GM12878 (cell line): Measurements from ENCODE around the gene TPBG. TPM values are rescaled to one million over a fixed set of nuclear protein-coding genes. Genes with fewer than 3 reads are reported as not detected.

ENCODE experiments used
- ATAC-seq: fragments of 200-7000 bp; cut with Tn5 transposase; 3 replicates; pipeline ENCODE4 v1.9.1; 2020; ENCODE audit warnings: mild to moderate bottlenecking, moderate library complexity
- BruUV-seq: library from RNA; stranded (reverse); fragments of 400-500 nt; replicated peaks from 2 replicates; lab custom pipeline; 2021; lab: Mats Ljungman, UMichigan
- CTCF ChIA-PET: fragments of 300-600 bp; sonication (Branson Sonifier 250); formaldehyde crosslinking; extraction: SDS; loops from one replicate; lab custom pipeline; 2021; ENCODE audit warnings: inconsistent platforms; lab: Yijun Ruan, JAX
- POLR2A ChIA-PET: fragments of 350-600 bp; formaldehyde crosslinking; extraction: SDS; loops from one replicate; lab custom pipeline; 2021; ENCODE audit warnings: inconsistent platforms; lab: Charles Lee
- RAD21 ChIA-PET: fragments of 300-600 bp; sonication (Branson Sonifier 250); formaldehyde crosslinking; loops from one replicate; lab custom pipeline; 2023; ENCODE audit warnings: antibody characterized with exemption; ENCODE audit not compliant: unreplicated experiment; lab: Charles Lee
- SMC1A ChIA-PET: fragments of 300-600 bp; sonication (Branson Sonifier 250); formaldehyde crosslinking; loops from one replicate; lab custom pipeline; 2023; ENCODE audit not compliant: unreplicated experiment, uncharacterized antibody; lab: Charles Lee
- DNase-seq: peaks from one replicate; pipeline ENCODE4 v3.0.0-alpha.2; 2011; ENCODE audit warnings: low read depth, low spot score
- FAIRE-seq: peaks from 3 replicates; lab custom pipeline; 2011; peaks lifted over from hg19 to GRCh38; lab: Jason Lieb, UNC
- H2AFZ ChIP-seq: 2 replicates; pipeline ENCODE4 v1.6.0; 2011; ENCODE audit warnings: low read depth, low read length, control low read depth; ENCODE audit not compliant: control insufficient read depth
- H3K27ac ChIP-seq: 2 replicates; pipeline ENCODE4 v1.5.1; 2011; ENCODE audit warnings: control low read depth; ENCODE audit not compliant: control insufficient read depth, insufficient read depth
- H3K27me3 ChIP-seq, 2 experiments: replicated peaks in 1 of 2; 2 replicates each; pipeline versions ENCODE4 v1.6.0 to v1.6.1; 2011; ENCODE audit warnings: low read length in 1 of 2; ENCODE audit not compliant: control insufficient read depth in 2 of 2, insufficient read depth in 2 of 2
- H3K36me3 ChIP-seq, 2 experiments: 2 replicates each; pipeline ENCODE4 v1.5.1; 2011; ENCODE audit warnings: low read length in 1 of 2; ENCODE audit not compliant: control insufficient read depth in 2 of 2, insufficient read depth in 2 of 2
- H3K4me1 ChIP-seq: 2 replicates; pipeline ENCODE4 v1.6.1; 2011; ENCODE audit warnings: mild to moderate bottlenecking, low read length, moderate library complexity, mixed read lengths; ENCODE audit not compliant: control insufficient read depth, insufficient read depth
- H3K4me2 ChIP-seq: 2 replicates; pipeline ENCODE4 v1.6.0; 2011; ENCODE audit warnings: control low read depth; ENCODE audit not compliant: control insufficient read depth, insufficient read depth
- H3K4me3 ChIP-seq: fragments of 200-600 bp; sonication (generic); 2 replicates; pipeline ENCODE4 v1.5.1; 2016
- H3K79me2 ChIP-seq: 2 replicates; pipeline ENCODE4 v1.6.0; 2011; ENCODE audit warnings: low read length; ENCODE audit not compliant: control insufficient read depth, insufficient read depth
- H3K9ac ChIP-seq: 2 replicates; pipeline ENCODE4 v1.8.0; 2011; ENCODE audit warnings: low read length, control low read depth, mixed read lengths; ENCODE audit not compliant: control insufficient read depth, insufficient read depth
- H3K9me3 ChIP-seq: replicated peaks from 3 replicates; pipeline ENCODE4 v1.5.1; 2011; ENCODE audit warnings: mild to moderate bottlenecking, low read length; ENCODE audit not compliant: control insufficient read depth, insufficient read depth
- H4K20me1 ChIP-seq: 2 replicates; pipeline ENCODE4 v1.6.0; 2011; ENCODE audit not compliant: control insufficient read depth, insufficient read depth
- BACH1 ChIP-seq: fragments of 450-650 bp; IDR thresholded peaks from 2 replicates; pipeline ENCODE4 v1.6.1; 2017; ENCODE audit warnings: mild to moderate bottlenecking, borderline replicate concordance
- BRCA1 ChIP-seq: IDR thresholded peaks from 2 replicates; pipeline ENCODE4 v1.6.1; 2011; ENCODE audit warnings: low read depth, low read length, improper control_type of control experiment
- DPF2 ChIP-seq: fragments of 450-650 bp; IDR thresholded peaks from 2 replicates; pipeline ENCODE4 v1.6.1; 2017; ENCODE audit warnings: mild to moderate bottlenecking
- E4F1 ChIP-seq: fragments of 450-650 bp; IDR thresholded peaks from 2 replicates; pipeline ENCODE4 v1.6.1; 2018; ENCODE audit warnings: borderline replicate concordance, mild to moderate bottlenecking; ENCODE audit not compliant: partially characterized antibody
- IRF4 ChIP-seq: IDR thresholded peaks from 2 replicates; pipeline ENCODE4 v1.6.1; 2011; ENCODE audit warnings: low read depth, low read length
- MXI1 ChIP-seq: fragments of 150-350 bp; IDR thresholded peaks from 2 replicates; pipeline ENCODE4 v1.6.1; 2011; ENCODE audit warnings: low read depth, mild to moderate bottlenecking, inconsistent platforms, low read length, improper control_type of control experiment
- PML ChIP-seq: IDR thresholded peaks from 2 replicates; pipeline ENCODE4 v1.6.1; 2012; ENCODE audit warnings: low read length, inconsistent platforms
- RAD21 ChIP-seq: IDR thresholded peaks from 2 replicates; pipeline ENCODE4 v1.6.1; 2011; ENCODE audit warnings: mild to moderate bottlenecking, low read depth, low read length, moderate library complexity; ENCODE audit not compliant: insufficient read depth
- SMC3 ChIP-seq: IDR thresholded peaks from 2 replicates; pipeline ENCODE4 v1.6.1; 2011; ENCODE audit warnings: low read length, improper control_type of control experiment, borderline replicate concordance
- ZNF24 ChIP-seq: fragments of 450-650 bp; IDR thresholded peaks from 2 replicates; pipeline ENCODE4 v1.6.1; 2017; ENCODE audit warnings: antibody characterized with exemption, mild to moderate bottlenecking
- WGBS: methylation state at CpG from one replicate; pipeline ENCODE4 v1.1.6; 2016; ENCODE audit warnings: low lambda C conversion rate; ENCODE audit not compliant: insufficient replicate concordance, insufficient coverage; ENCODE audit errors: missing lambda C conversion rate; 5-methylcytosine and 5-hydroxymethylcytosine counted together
- in situ Hi-C: fragments of 300-500 bp; cut with MboI; formaldehyde crosslinking; loops from 9 replicates; pipeline ENCODE4 v1.14.3; 2018; ENCODE audit warnings: mixed read lengths
- intact Hi-C: fragments of 100-400 bp; cut with micrococcal nuclease; formaldehyde crosslinking; loops from one replicate; pipeline ENCODE4 v1.14.2; 2022; ENCODE audit not compliant: unreplicated experiment
- polyA plus RNA-seq, 11 experiments: library from polyadenylated mRNA; depleted of rRNA in 4 of 11; unstranded in 6 of 11; stranded (reverse) in 5 of 11; fragments of >200 nt; fragmentation: Nextera tagmentation in 4 of 11; fragmentation: Illumina TruSeq in 1 of 11; extraction: Ambion mirVana in 4 of 11; extraction: Trizol in 1 of 11; gene quantifications; 1 replicate in 1 of 11; 2 replicates in 10 of 11; pipeline versions ENCODE4 v1.2.1 to v1.2.3, GENCODE V29; 2011 to 2016; ENCODE audit warnings: inconsistent platforms in 2 of 11, missing spikeins in 2 of 11, low read depth in 1 of 11
- total RNA-seq, 4 experiments: library from RNA; depleted of rRNA in 3 of 4; stranded (reverse); fragments of >200 nt in 3 of 4; fragmentation: Illumina TruSeq in 1 of 4; extraction: Trizol in 1 of 4; gene quantifications; 2 replicates each; pipeline versions ENCODE4 v1.2.1 to v1.2.3, GENCODE V29; 2013 to 2021
- TF ChIP-seq, protein P1 (sequence below), 3 experiments: IDR thresholded peaks in 2 of 3; conservative IDR thresholded peaks in 1 of 3; 2 replicates each; pipeline ENCODE4 v1.5.1; 2011; ENCODE audit warnings: low read depth in 3 of 3, low read length in 3 of 3, mild to moderate bottlenecking in 3 of 3, control low read depth in 2 of 3, moderate library complexity in 2 of 3, inconsistent platforms in 1 of 3, mixed read lengths in 1 of 3; ENCODE audit not compliant: control insufficient read depth in 2 of 3, insufficient read depth in 1 of 3; ENCODE audit errors: extremely low read depth in 1 of 3
- TF ChIP-seq, protein P2 (sequence below): IDR thresholded peaks from 2 replicates; pipeline ENCODE4 v1.6.1; 2012; ENCODE audit warnings: low read depth, low read length, improper control_type of control experiment

The TPBG gene
- total and polyA plus RNA-seq, 10 of the 15 experiments (the other 5 are each of a cell fraction or from before 2014, with no cell fraction given), result 0.06 to 0.98 (median 0.66) TPM

GRCh38 chr6:82331031-82331773, 32.4 kb upstream of the TPBG start:
- no TSS peak for BruUV-seq
- WGBS, result 20% methylated on average over 2 of the region's 2 CpGs
- Histone ChIP-seq H4K20me1 (no peaks in the 10 kb centered on the region), H3K27ac (no peak overlapping the region), H3K79me2 (no peaks in the 10 kb centered on the region), H3K4me2 (no peak overlapping the region), H3K4me3 (no peak overlapping the region), H3K4me1 (no peaks in the 10 kb centered on the region), H3K27me3 (no peaks in the 10 kb centered on the region), H3K9ac (no peak overlapping the region), H3K9me3 (no peaks in the 10 kb centered on the region), H3K36me3 (no peaks in the 10 kb centered on the region), H2AFZ (no peak overlapping the region)
- intact Hi-C loops, result loop anchor here (1.0 kb wide), 2 partner anchors 258 to 724 kb away; no protein-coding TSS in a partner anchor
- ATAC-seq, result peak; percentile 46; the same call in 2 of the 3 replicates
- FAIRE-seq, result no peak
- ChIA-PET POLR2A (interaction anchor here (0.7 kb wide), 1 partner anchor 560 kb away, joined by 3 read pairs; no protein-coding TSS in a partner anchor), RAD21 (no interaction called here), CTCF (interaction anchor here (0.9 kb wide), 1 partner anchor 10 kb away, joined by 3 read pairs; no protein-coding TSS in a partner anchor), SMC1A (no interaction called here)
- in situ Hi-C loops, result no loop called here
- no peak for DNase-seq
- TF ChIP-seq MXI1, result no peak
- TF ChIP-seq ZNF24, result no peak
- no peak for TF ChIP-seq IRF4
- TF ChIP-seq SMC3, result peak; percentile 51
- TF ChIP-seq DPF2, result no peak
- TF ChIP-seq, protein P1, sequence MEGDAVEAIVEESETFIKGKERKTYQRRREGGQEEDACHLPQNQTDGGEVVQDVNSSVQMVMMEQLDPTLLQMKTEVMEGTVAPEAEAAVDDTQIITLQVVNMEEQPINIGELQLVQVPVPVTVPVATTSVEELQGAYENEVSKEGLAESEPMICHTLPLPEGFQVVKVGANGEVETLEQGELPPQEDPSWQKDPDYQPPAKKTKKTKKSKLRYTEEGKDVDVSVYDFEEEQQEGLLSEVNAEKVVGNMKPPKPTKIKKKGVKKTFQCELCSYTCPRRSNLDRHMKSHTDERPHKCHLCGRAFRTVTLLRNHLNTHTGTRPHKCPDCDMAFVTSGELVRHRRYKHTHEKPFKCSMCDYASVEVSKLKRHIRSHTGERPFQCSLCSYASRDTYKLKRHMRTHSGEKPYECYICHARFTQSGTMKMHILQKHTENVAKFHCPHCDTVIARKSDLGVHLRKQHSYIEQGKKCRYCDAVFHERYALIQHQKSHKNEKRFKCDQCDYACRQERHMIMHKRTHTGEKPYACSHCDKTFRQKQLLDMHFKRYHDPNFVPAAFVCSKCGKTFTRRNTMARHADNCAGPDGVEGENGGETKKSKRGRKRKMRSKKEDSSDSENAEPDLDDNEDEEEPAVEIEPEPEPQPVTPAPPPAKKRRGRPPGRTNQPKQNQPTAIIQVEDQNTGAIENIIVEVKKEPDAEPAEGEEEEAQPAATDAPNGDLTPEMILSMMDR (IDR thresholded peaks at IDR 0.05 in 2 of 3, conservative IDR thresholded peaks at IDR 0.05 in 1 of 3; ENCODE audit: control insufficient read depth in 2 of 3, extremely low read depth in 1 of 3, insufficient read depth in 1 of 3, low read depth in 3 of 3, low read length in 3 of 3), result peak in 2 of 3 experiments; percentile 30 to 44; a peak in 4 of 6 replicates
- no peak for TF ChIP-seq BACH1
- TF ChIP-seq, protein P2, sequence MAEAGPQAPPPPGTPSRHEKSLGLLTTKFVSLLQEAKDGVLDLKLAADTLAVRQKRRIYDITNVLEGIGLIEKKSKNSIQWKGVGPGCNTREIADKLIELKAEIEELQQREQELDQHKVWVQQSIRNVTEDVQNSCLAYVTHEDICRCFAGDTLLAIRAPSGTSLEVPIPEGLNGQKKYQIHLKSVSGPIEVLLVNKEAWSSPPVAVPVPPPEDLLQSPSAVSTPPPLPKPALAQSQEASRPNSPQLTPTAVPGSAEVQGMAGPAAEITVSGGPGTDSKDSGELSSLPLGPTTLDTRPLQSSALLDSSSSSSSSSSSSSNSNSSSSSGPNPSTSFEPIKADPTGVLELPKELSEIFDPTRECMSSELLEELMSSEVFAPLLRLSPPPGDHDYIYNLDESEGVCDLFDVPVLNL, result no peak
- peak; percentile 53 for TF ChIP-seq RAD21
- no peak for TF ChIP-seq PML
- TF ChIP-seq BRCA1, result no peak
- TF ChIP-seq E4F1, result no peak
